AML-193 (cell line): ENCODE measurements around the gene NME1.

ENCODE experiments used
- DNase-seq, 2 experiments: peaks; one replicate each; lab custom pipeline; 2025; lab: John Stamatoyannopoulos, UW

The NME1 gene

DNA sequence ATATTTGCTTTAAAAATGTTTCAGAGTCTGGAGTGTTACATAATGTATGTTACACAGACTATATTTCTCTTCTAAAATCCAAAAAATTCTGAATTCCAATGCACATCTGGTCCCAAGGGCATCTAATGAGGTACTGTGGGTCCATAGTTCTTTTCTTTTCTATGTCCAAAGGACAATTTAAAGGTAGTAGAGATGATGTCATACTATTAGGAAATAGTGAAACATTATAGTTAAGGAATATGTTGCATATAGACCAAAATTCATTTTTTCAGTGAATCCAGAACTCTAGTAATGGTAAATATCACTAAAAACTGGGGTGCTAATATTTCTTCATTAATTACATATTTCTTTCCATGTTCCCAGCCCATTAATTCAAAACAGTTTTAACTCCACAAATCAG is 35.8 kb downstream of the NME1 start:
- DNase-seq = no peak

DNA sequence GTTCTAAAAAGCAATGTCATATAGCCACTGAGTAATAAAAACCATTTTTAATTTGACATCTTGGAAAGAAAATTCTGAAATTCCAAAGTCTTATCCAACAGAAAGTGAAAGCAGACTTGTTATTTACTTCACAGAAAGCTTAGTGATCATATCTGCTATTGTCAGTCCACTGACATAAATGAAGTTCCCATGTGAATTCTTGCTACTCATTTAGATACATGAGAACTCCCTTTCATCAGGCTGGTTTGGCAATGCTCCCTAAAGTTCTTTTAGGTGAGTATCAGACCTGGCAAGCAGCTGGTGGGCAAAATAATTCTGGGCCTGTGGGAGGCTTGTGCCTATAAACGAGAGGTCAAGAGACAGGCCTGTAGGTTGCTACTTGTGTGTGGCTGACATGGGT is 36.3 kb downstream of the NME1 start:
- no peak for DNase-seq

DNA sequence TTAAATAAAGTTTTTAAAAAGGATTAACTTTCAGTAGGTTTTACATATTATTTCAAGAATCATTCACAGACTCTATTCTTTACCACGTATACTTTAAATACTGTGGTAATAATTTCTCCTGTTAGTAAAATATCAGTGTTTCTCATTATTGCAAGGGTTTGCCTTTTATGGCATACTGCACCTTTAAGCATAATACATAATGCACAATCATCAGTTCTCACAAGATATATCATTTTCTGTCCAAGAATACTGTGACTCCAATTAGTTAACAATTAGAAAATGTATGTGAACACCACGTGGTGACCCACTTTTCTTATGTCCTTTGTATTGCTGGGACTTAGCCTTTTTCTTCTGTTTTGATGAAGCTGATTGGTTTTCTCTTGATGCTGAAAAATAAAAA is 38.5 kb downstream of the NME1 start:
- no peak for DNase-seq

GRCh38 chr17:51197754-51198153 is 44.4 kb downstream of the NME1 start:
- no peak for DNase-seq

GRCh38 chr17:51200295-51200694 is 46.9 kb downstream of the NME1 start:
- no peak for DNase-seq

DNA sequence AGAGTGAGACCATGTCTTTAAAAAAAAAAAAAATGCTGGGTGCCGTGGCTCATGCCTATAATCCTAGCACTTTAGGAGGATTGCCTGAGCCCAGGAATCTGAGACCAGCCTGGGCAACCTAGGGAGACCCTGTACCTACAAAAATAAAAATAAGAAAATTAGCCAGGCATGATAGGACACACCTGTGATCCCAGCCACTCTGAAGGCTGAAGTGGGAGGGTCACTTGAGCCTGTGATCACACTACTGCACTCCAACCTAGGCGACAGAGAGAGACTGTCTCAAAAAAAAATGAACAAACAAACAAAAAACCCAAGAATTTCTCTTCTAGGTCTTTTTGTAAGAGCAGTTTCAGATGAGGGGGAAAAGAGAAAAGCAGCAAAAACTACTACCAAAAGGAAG is 47.5 kb downstream of the NME1 start:
- DNase-seq = no peak

DNA sequence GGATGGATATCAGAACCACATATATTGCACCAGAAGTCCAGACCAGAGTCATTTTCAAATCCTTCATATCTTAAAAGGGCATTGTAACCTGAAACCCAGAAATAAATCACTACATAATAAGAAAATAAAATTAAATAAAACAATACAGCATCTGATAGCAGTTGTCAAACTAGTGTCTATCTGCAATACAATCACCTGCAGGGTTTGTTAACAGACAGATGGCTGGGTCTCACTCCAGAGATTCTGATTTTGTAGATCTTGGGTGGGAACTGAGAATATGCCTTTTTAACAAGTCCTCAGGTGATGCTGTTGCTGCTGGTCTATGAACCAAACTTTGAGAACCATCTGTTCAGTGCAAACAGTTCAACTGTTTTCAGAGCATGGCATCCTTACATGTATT is 50.5 kb downstream of the NME1 start:
- no peak for DNase-seq
